Spleen (tissue), 7 donors: ENCODE measurements around the gene NGEF.

ENCODE experiments used
- POLR2A ChIP-seq, 3 donors: fragments of 450-650 bp; IDR thresholded peaks; one replicate each; pipeline ENCODE4 v1.5.1; 2017; ENCODE audit warnings: antibody characterized with exemption in 3 of 3, mild to moderate bottlenecking in 1 of 3
- TF ChIP-seq, protein P1 (sequence below), 11 experiments: fragments of 200-600 bp in 7 of 11; fragments of 450-650 bp in 4 of 11; sonication (generic) in 4 of 11; IDR thresholded peaks in 8 of 11; conservative IDR thresholded peaks in 3 of 11; 1 replicate in 7 of 11; 2 replicates in 4 of 11; pipeline versions ENCODE4 v1.4.0 to v1.8.0; 2016 to 2021; ENCODE audit warnings: antibody characterized with exemption in 11 of 11, inconsistent platforms in 4 of 11, mild to moderate bottlenecking in 1 of 11
- donor health status: DM: no; HTN: no; CAD: no; lungs with moderate emphysema.
- donor health status: DM: no; HTN: no; CAD: no.
- donor health status: DM: no; HTN: no; CAD: no.

DNA sequence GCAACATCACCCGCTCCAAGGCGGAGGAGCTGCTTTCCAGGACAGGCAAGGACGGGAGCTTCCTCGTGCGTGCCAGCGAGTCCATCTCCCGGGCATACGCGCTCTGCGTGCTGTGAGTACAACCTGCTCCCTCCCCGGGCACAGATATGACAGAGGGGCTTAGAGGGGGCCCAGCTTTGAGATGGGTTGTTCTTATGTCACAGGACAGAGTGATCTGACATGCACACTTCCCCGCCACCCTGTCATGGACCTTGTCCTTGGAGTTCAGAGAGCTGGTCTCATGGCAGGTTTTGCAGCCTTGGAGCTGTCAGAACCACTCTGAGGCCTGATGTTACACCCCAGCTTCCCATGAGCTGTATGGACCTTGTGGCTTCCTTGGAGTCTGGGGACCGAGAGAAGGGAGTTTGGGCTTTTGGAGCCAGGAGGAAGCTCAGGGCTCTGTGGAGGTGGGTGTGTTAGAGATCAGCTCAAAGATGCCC lies 47.5 kb upstream of the NGEF start:
- TF ChIP-seq, protein P1, sequence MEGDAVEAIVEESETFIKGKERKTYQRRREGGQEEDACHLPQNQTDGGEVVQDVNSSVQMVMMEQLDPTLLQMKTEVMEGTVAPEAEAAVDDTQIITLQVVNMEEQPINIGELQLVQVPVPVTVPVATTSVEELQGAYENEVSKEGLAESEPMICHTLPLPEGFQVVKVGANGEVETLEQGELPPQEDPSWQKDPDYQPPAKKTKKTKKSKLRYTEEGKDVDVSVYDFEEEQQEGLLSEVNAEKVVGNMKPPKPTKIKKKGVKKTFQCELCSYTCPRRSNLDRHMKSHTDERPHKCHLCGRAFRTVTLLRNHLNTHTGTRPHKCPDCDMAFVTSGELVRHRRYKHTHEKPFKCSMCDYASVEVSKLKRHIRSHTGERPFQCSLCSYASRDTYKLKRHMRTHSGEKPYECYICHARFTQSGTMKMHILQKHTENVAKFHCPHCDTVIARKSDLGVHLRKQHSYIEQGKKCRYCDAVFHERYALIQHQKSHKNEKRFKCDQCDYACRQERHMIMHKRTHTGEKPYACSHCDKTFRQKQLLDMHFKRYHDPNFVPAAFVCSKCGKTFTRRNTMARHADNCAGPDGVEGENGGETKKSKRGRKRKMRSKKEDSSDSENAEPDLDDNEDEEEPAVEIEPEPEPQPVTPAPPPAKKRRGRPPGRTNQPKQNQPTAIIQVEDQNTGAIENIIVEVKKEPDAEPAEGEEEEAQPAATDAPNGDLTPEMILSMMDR (IDR thresholded peaks at IDR 0.05 in 8 of 11, conservative IDR thresholded peaks at IDR 0.05 in 3 of 11) = no peak
- no peak for TF ChIP-seq POLR2A (IDR thresholded peaks at IDR 0.05)
